Measurements from ENCODE around the gene IL15RA. TPM values are rescaled to one million over a fixed set of nuclear protein-coding genes. Genes with fewer than 3 reads are reported as not detected.
A peak's percentile ranks its signal among the peaks of the same experiment; 100 is the strongest.

The IL15RA gene
- total and polyA plus RNA-seq, 2 donors (not counting 3 experiments of a cell fraction or from before 2014, with no cell fraction given) = 18.8 to 20.6 TPM

GRCh38 chr10:5971886-5972285 is 5.5 kb downstream of the IL15RA start:
- Histone ChIP-seq H3K4me2 (ENCODE audit: insufficient read depth, low read length) (peak overlapping the region; percentile 78), H4K20me1 (replicated peaks; ENCODE audit: control insufficient read depth, extremely low read depth, insufficient read depth, low read length) (no peaks in the 10 kb centered on the region), H3K27me3 (ENCODE audit: control insufficient read depth in 2 of 2, insufficient read depth in 2 of 2, low read length in 2 of 2) (no peaks in the 10 kb centered on the region), H3K9me3 (replicated peaks; ENCODE audit: control insufficient read depth, insufficient read depth, low read length) (no peaks in the 10 kb centered on the region), H3K27ac (ENCODE audit: insufficient read depth, low read depth, low read length) (peak overlapping the region; percentile 88), H3K9me1 (replicated peaks; ENCODE audit: control insufficient read depth, extremely low read depth, insufficient read depth, low read length) (no peaks in the 10 kb centered on the region), H3K4me3 (replicated peaks in 1 of 3; ENCODE audit: insufficient read depth in 1 of 3, low read depth in 1 of 3, low read length in 3 of 3) (no peak overlapping the region), H3K36me3 (ENCODE audit: control insufficient read depth in 2 of 2, extremely low read depth in 1 of 2, insufficient read depth in 2 of 2, low read length in 2 of 2) (peaks cover 0 to 2% of the 10 kb centered on the region in 2 experiments), H3K9ac (replicated peaks; ENCODE audit: extremely low read depth, insufficient read depth, low read length) (peak overlapping the region; percentile 45), H3K79me2 (ENCODE audit: control insufficient read depth, insufficient read depth, low read length) (peaks cover 50% of the 10 kb centered on the region), H3K4me1 (ENCODE audit: control insufficient read depth, extremely low read depth, insufficient read depth, low read length) (peaks cover 42% of the 10 kb centered on the region), H2AFZ (ENCODE audit: low read depth, low read length) (peak overlapping the region; percentile 59)
- ChIA-PET CTCF (interaction anchor here (0.8 to 2.4 kb wide), 10 partner anchors 12 to 434 kb away, joined by 3 to 11 read pairs (median 5); partner anchors contain the start of gene RBM17), POLR2A (interaction anchor here (1.0 kb wide), 1 partner anchor 230 kb away, joined by 3 read pairs; the partner anchor contains the start of gene PFKFB3)
- TF ChIP-seq JUN (IDR thresholded peaks at IDR 0.05; ENCODE audit: borderline replicate concordance, insufficient read depth, insufficient read length, low read depth) (no peak), MYC (IDR thresholded peaks at IDR 0.05; ENCODE audit: low read depth, low read length) (no peak), GATA2 (IDR thresholded peaks at IDR 0.05; ENCODE audit: insufficient read depth, insufficient read length, low read depth, low read length) (no peak), POLR2AphosphoS5 (IDR thresholded peaks at IDR 0.05; ENCODE audit: insufficient read depth, low read depth, low read length) (no peak), EZH2 (IDR thresholded peaks at IDR 0.05; ENCODE audit: borderline replicate concordance, low read depth, low read length, severe bottlenecking) (no peak), POLR2A (IDR thresholded peaks at IDR 0.05; ENCODE audit: low read depth, low read length) (no peak), FOS (IDR thresholded peaks at IDR 0.05; ENCODE audit: borderline replicate concordance, insufficient read depth, low read length) (no peak), MAX (IDR thresholded peaks at IDR 0.05; ENCODE audit: insufficient read depth, insufficient read length) (no peak)
- TF ChIP-seq, protein P1, sequence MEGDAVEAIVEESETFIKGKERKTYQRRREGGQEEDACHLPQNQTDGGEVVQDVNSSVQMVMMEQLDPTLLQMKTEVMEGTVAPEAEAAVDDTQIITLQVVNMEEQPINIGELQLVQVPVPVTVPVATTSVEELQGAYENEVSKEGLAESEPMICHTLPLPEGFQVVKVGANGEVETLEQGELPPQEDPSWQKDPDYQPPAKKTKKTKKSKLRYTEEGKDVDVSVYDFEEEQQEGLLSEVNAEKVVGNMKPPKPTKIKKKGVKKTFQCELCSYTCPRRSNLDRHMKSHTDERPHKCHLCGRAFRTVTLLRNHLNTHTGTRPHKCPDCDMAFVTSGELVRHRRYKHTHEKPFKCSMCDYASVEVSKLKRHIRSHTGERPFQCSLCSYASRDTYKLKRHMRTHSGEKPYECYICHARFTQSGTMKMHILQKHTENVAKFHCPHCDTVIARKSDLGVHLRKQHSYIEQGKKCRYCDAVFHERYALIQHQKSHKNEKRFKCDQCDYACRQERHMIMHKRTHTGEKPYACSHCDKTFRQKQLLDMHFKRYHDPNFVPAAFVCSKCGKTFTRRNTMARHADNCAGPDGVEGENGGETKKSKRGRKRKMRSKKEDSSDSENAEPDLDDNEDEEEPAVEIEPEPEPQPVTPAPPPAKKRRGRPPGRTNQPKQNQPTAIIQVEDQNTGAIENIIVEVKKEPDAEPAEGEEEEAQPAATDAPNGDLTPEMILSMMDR (IDR thresholded peaks at IDR 0.05; ENCODE audit: extremely low read depth in 1 of 2, insufficient read depth in 1 of 2, low read depth in 1 of 2, low read length in 2 of 2) = no peak
- dilution Hi-C loops (cut with MboI; ENCODE audit: extremely low pct_ligation_motif_present, low sequenced_read_pairs) = loop anchor here (25.0 kb wide), 1 partner anchor 115 kb away; the partner anchor contains the start of gene RBM17
- no peak for DNase-seq (ENCODE audit: low read depth, low spot score)
- intact Hi-C loops (cut with micrococcal nuclease) = loop anchor here (1.0 to 10.0 kb wide), 5 partner anchors 28 to 753 kb away; partner anchors contain the start of genes GDI2 and RBM17
- no TSS peak for BruUV-seq (replicated peaks)
- FAIRE-seq = no peak

All from endothelial cell of umbilical vein (primary cell).